ENCODE measurements around the gene CTNND1. TPM values are rescaled to one million over a fixed set of nuclear protein-coding genes. Genes with fewer than 3 reads are reported as not detected.

Gene CTNND1
- total RNA-seq, 2 experiments from 2014 or later: 2.4 to 4.5 TPM

DNA sequence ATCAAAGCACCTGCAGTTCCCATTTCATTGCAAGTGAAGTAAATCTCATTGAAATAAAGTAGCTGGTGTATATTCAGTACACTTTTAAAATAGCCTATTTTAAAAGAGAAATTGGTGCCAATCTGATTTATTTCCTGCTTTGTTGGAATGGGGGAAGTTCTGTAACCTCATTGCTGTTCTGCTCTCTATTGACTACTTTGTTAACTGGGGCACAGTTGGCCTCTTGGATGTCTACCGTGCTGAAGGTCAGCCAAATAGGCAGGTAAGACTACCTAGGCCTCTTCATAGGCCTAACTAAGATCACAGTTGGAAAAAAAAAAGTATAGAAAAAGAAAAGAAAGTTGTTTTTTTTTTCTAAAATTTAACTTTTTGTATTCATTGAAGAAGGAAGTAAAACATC is 9.2 kb downstream of the CTNND1 start:
- ChIA-PET CTCF (interaction anchor here (0.7 to 1.1 kb wide), 3 partner anchors 18 to 104 kb away, joined by 3 to 7 read pairs (median 3); no protein-coding TSS in a partner anchor), POLR2A (no interaction called here)
- no peaks in the 10 kb centered on the region for H3K36me3 Mint-ChIP-seq (ENCODE audit: low read depth)
- H3K27ac Mint-ChIP-seq: no peak overlapping the region
- peaks cover 9% of the 10 kb centered on the region for H3K4me1 Mint-ChIP-seq
- H3K9me3 Mint-ChIP-seq: no peaks in the 10 kb centered on the region
- H3K4me3 Mint-ChIP-seq: no peak overlapping the region
- DNase-seq: no peak
- no peaks in the 10 kb centered on the region for H3K27me3 Mint-ChIP-seq

DNA sequence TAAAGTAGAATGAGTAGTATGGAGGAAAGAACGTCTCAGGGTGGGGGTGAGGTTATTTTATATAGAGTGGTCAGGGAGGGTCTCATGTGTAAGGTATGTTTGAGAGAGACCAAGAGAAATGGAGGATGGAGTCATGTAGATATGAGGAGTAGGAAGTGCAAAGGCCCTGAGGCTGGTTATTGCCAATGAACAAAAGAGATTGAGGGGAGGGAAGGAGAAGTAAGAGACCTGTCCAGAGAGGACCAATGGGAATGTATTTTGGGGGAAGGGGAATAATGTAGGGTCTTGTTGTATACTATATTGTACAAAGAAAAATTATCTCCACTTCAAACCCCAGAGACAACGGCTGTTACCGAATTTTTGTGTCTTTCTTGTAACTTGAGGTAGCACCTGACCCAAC is 9.8 kb downstream of the CTNND1 start:
- peaks cover 9% of the 10 kb centered on the region for H3K4me1 Mint-ChIP-seq
- ChIA-PET POLR2A (no interaction called here), CTCF (interaction anchor here (0.7 to 1.1 kb wide), 2 partner anchors 19 to 103 kb away, joined by 3 read pairs; no protein-coding TSS in a partner anchor)
- H3K4me3 Mint-ChIP-seq: no peak overlapping the region
- H3K27ac Mint-ChIP-seq: no peak overlapping the region
- no peaks in the 10 kb centered on the region for H3K9me3 Mint-ChIP-seq
- no peaks in the 10 kb centered on the region for H3K36me3 Mint-ChIP-seq (ENCODE audit: low read depth)
- no peak for DNase-seq
- no peaks in the 10 kb centered on the region for H3K27me3 Mint-ChIP-seq

DNA sequence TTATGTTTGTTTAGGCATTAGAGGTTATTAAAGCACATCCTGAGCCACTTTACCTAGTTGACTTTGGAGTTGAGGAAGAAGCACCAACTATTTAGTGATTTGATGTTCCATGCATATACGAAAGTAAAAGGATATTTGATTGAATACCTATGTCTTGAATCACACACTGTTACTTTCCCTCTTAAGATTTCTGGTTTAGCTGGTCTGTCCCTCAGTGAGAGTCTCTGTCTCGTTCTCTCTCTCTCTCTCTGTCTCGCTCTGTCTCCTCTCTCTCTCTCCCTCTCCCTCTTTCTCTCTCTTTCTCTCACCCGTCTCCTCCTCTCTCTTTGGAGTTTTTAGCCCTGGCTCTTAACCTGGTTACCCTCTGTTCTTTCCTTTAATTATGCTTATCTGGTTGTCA is 11.0 kb downstream of the CTNND1 start:
- H3K27me3 Mint-ChIP-seq: no peaks in the 10 kb centered on the region
- H3K36me3 Mint-ChIP-seq (ENCODE audit: low read depth): no peaks in the 10 kb centered on the region
- CTCF ChIA-PET: no interaction called here
- H3K9me3 Mint-ChIP-seq: no peaks in the 10 kb centered on the region
- POLR2A ChIA-PET: no interaction called here
- DNase-seq: no peak
- no peak overlapping the region for H3K4me3 Mint-ChIP-seq
- peaks cover 9% of the 10 kb centered on the region for H3K4me1 Mint-ChIP-seq
- no peak overlapping the region for H3K27ac Mint-ChIP-seq

DNA sequence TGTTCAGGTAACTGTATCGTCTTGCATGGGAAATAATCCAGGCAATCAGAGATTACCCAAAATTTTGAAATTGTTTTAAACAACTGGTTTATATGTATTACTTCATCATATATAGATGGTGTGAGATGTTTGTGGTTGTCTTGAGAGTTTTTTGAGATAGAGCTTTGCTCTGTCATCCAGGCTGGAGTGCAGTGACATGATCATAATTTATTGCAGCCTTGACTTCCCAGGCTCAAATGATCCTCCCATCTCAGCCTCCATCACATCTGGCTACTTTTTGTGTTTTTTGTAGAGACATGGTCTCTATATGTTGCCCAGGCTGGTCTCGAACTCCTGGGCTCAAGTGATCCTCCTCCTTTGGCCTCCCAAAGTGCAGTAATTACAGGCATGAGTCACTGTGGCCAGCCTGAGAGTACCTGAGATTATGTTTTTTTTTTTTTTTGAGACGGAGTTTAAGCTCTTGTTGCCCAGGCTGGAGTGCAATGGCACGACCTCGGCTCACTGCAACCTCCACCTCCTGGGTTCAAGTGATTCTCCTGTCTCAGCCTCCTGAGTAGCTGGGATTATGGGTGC is 11.5 kb downstream of the CTNND1 start:
- CTCF ChIA-PET: no interaction called here
- POLR2A ChIA-PET: no interaction called here
- Mint-ChIP-seq H3K27ac (no peak overlapping the region), H3K36me3 (ENCODE audit: low read depth) (no peaks in the 10 kb centered on the region), H3K27me3 (no peaks in the 10 kb centered on the region), H3K4me1 (peaks cover 9% of the 10 kb centered on the region), H3K4me3 (no peak overlapping the region), H3K9me3 (no peaks in the 10 kb centered on the region)
- DNase-seq: no peak

DNA sequence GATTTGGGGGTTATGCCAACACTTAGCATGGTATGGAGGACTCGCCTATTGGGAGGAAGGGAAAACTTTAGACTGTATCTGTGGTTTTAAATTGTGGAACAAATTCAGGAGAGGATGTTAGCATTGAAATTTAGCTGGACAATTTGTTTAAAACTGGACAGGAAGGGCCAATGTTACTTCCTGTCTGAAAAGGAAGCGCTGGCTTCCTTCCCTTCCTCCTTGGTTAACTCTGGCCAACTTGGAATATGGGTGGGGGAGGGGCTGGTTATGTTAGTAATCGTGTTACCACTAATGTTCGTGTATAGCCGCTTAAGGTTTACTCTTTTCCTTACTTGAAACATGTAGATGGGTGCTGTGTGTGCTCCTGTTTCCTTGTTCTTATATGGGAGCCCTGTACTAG is 13.9 kb downstream of the CTNND1 start:
- no peaks in the 10 kb centered on the region for H3K9me3 Mint-ChIP-seq
- H3K4me3 Mint-ChIP-seq: no peak overlapping the region
- ChIA-PET POLR2A (no interaction called here), CTCF (no interaction called here)
- peaks cover 4% of the 10 kb centered on the region for H3K27me3 Mint-ChIP-seq
- H3K36me3 Mint-ChIP-seq (ENCODE audit: low read depth): no peaks in the 10 kb centered on the region
- peaks cover 4% of the 10 kb centered on the region for H3K4me1 Mint-ChIP-seq
- no peak for DNase-seq
- H3K27ac Mint-ChIP-seq: no peak overlapping the region

DNA sequence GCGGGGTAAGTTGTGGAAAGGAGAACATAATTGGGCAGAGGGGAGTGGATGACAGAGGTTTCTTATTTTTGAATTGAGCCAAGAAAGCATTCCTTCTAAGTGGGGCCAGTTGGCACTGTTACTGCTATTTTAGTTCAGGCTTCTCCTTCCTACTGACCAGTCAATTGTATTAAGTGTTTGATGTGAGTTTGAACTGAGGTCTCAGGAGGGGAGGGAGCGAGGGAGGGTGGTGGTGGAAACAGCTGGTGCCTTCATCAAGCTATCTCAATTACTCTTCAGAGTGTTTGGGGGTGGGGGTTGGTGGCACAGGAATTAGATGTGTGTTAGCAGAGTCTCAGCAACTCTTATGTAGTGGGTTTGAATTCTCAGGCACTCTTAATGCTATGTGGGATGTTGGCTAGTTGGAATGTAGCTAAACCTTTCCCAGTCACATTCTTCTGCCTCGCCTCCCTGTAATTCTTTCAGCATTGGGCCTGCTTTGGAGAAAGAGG is 14.5 kb downstream of the CTNND1 start:
- Mint-ChIP-seq H3K27ac (no peak overlapping the region), H3K27me3 (peaks cover 4% of the 10 kb centered on the region), H3K36me3 (ENCODE audit: low read depth) (no peaks in the 10 kb centered on the region), H3K4me3 (no peak overlapping the region), H3K4me1 (peaks cover 4% of the 10 kb centered on the region), H3K9me3 (no peaks in the 10 kb centered on the region)
- DNase-seq: no peak
- ChIA-PET POLR2A (no interaction called here), CTCF (no interaction called here)

DNA sequence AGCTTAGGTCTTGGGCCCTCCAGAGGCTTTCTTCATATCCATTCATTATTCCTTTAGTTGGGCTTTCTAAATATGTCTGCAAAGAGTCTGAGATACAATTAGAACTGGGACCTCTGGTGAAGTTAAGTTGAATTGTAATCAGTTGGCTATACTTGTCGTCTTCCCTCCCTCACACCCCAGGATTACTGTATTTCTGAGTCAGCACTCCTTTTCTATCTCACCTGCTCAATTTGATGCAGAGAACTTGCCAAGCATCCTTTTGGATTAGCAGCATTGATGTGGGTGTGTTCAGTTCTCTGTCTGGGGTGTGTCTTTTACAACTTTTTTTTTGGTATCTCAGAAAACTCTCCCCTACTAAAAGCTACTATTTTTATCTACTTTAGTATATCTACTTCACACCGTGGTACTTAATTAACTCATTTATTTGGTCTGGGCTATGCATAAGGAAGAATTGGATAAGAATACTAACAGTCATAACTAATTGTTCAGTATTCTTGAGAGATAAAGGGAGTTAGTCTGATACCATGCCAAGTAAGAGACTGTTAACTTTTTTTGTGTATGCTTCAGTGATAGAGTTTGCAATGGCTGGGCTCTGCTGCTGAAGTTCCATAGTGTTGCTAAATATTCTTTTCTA is 15.1 kb downstream of the CTNND1 start:
- no peaks in the 10 kb centered on the region for H3K36me3 Mint-ChIP-seq (ENCODE audit: low read depth)
- no peak overlapping the region for H3K27ac Mint-ChIP-seq
- peaks cover 7% of the 10 kb centered on the region for H3K4me1 Mint-ChIP-seq
- ChIA-PET POLR2A (no interaction called here), CTCF (no interaction called here)
- no peak for DNase-seq
- H3K27me3 Mint-ChIP-seq: peaks cover 4% of the 10 kb centered on the region
- no peak overlapping the region for H3K4me3 Mint-ChIP-seq
- no peaks in the 10 kb centered on the region for H3K9me3 Mint-ChIP-seq

DNA sequence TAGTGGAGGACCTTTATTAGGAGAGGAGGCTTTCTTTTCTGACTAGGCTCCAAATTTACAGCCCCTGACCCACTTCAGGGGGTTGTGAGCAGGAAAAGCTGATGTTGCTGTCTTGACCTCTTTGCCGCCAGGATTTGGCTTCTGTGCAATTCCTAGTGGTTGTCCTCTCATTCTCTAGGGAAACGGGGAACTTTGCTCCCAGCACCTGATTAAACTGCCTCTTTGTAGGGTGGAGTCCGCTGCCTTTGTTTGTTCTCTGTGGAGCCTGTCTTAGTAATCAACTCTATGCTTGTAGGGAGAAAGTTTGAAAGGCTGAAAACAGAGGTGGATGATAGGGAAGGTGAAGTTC is 16.3 kb downstream of the CTNND1 start:
- peaks cover 4% of the 10 kb centered on the region for H3K27me3 Mint-ChIP-seq
- H3K9me3 Mint-ChIP-seq: no peaks in the 10 kb centered on the region
- ChIA-PET POLR2A (no interaction called here), CTCF (interaction anchor here (0.6 to 1.3 kb wide), 2 partner anchors 23 kb away, joined by 3 read pairs; no protein-coding TSS in a partner anchor)
- H3K27ac Mint-ChIP-seq: no peak overlapping the region
- H3K4me1 Mint-ChIP-seq: peaks cover 8% of the 10 kb centered on the region
- DNase-seq: no peak
- H3K4me3 Mint-ChIP-seq: no peak overlapping the region
- no peaks in the 10 kb centered on the region for H3K36me3 Mint-ChIP-seq (ENCODE audit: low read depth)

DNA sequence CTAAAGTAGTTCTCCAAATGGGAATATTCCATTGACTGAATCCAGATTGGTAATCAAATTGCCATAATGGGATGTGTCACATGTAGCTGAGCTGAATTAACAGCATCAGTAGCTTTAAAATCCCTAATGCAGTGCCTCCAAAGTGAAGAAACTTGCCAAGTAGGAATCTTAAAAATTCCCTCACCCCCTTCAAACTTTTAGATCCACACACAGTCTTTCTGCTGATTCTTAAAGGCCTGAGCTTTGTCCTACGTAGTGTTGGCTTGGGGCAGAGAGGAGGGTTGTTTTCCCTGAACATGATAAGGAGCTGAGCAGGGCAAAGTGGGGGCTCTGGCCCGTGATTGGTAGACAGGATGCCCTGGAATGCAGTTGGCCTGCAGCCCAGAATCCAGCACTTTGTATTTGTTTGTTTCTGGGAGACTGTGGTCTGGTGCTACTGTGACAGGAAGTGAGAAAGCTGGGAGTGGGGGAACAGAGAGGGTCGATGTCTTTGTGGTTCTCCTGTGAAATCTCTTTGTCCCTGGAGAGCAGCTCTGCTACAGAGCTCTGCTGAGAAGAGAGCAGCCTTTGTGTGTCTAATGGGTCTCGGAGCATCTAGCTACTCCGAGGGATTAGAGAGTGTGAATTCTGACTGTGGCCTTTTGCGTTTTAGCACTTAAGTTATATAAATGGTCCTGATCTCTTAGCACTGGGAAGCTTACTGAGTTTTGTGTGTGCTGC is 16.9 kb downstream of the CTNND1 start:
- ChIA-PET POLR2A (interaction anchor here (0.8 kb wide), 1 partner anchor 23 kb away, joined by 3 read pairs; no protein-coding TSS in a partner anchor), CTCF (interaction anchor here (0.6 to 1.3 kb wide), 3 partner anchors 22 to 440 kb away, joined by 3 read pairs; partner anchors contain the start of gene P2RX3)
- no peak overlapping the region for H3K27ac Mint-ChIP-seq
- peaks cover 4% of the 10 kb centered on the region for H3K27me3 Mint-ChIP-seq
- no peaks in the 10 kb centered on the region for H3K36me3 Mint-ChIP-seq (ENCODE audit: low read depth)
- H3K4me3 Mint-ChIP-seq: no peak overlapping the region
- H3K9me3 Mint-ChIP-seq: no peaks in the 10 kb centered on the region
- no peak for DNase-seq
- peaks cover 8% of the 10 kb centered on the region for H3K4me1 Mint-ChIP-seq

DNA sequence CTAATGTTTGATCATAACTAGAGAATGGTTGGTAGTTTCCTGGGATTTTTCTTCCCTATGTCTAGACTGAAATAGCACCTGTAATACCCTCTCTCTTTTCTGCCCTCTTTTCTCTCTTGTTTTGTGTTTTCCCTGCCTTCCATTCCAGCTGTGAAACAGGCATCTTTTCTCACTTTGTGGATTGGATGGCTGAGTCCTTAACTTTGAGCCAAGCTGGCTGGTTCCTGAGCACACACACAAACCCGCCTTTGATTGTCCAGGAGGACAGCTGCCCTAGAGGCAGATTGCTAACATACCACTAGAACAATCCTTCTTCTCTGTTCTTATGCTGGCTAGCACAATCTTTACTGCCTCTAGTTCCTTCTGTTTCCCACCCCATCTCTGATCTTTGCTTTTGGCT is 17.7 kb downstream of the CTNND1 start:
- H3K27ac Mint-ChIP-seq: no peak overlapping the region
- H3K27me3 Mint-ChIP-seq: peaks cover 4% of the 10 kb centered on the region
- no peaks in the 10 kb centered on the region for H3K9me3 Mint-ChIP-seq
- CTCF ChIA-PET: interaction anchor here (0.5 to 3.4 kb wide), 3 partner anchors 22 to 732 kb away, joined by 3 to 18 read pairs (median 3); no protein-coding TSS in a partner anchor
- POLR2A ChIA-PET: interaction anchor here (0.8 kb wide), 1 partner anchor 22 kb away, joined by 3 read pairs; no protein-coding TSS in a partner anchor
- no peak overlapping the region for H3K4me3 Mint-ChIP-seq
- peaks cover 8% of the 10 kb centered on the region for H3K4me1 Mint-ChIP-seq
- no peaks in the 10 kb centered on the region for H3K36me3 Mint-ChIP-seq (ENCODE audit: low read depth)
- DNase-seq: no peak

DNA sequence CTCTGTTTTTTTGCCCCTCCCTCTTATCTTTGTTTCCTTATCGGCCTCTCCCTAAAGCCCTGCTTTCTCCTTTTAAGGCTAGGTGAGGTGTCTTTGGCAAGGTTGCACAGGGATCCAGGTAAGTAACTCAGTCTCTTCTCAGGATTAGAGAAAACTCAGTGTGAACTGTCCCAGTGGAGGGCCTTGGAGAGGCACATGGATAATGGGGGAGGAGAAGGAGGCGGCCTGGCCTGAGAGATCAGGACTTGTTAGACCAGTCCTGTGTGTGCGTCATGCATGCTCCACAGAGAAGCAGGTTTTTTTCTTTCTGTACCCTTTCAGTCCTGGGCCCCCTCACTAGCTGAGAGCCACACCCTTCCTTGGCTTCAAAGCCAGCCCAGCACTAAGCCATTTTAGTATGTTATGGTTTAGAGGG is 19.9 kb downstream of the CTNND1 start:
- Mint-ChIP-seq H3K4me3 (no peak overlapping the region), H3K36me3 (ENCODE audit: low read depth) (no peaks in the 10 kb centered on the region)

DNA sequence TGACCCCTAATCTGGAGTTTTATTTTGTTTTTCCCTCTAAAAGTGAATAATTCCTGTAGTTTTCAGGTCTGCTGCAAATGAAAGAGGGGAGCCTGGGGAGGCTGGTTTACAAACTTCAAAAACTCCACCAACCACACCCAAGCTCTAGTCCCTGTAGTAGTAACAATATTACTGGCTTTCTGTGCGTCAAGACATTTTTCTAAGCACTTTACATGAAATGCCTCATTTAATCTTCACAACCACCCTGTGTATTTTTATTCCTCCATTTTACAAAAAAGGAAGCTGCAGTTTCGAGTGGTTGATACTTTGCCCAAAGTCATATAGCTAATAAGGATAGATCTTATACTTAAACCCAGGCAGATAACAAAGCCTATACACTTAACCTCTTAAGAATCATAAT is 23.5 kb downstream of the CTNND1 start:
- no peaks in the 10 kb centered on the region for H3K9me3 Mint-ChIP-seq
- H3K4me1 Mint-ChIP-seq: peaks cover 5% of the 10 kb centered on the region
- CTCF ChIA-PET: interaction anchor here (0.7 to 2.1 kb wide), 2 partner anchors 15 to 192 kb away, joined by 3 to 6 read pairs; no protein-coding TSS in a partner anchor
- H3K27ac Mint-ChIP-seq: no peak overlapping the region
- DNase-seq: no peak
- no peak overlapping the region for H3K4me3 Mint-ChIP-seq
- POLR2A ChIA-PET: interaction anchor here (0.9 to 1.4 kb wide), 2 partner anchors 16 to 43 kb away, joined by 3 to 4 read pairs; no protein-coding TSS in a partner anchor
- no peaks in the 10 kb centered on the region for H3K36me3 Mint-ChIP-seq (ENCODE audit: low read depth)
- H3K27me3 Mint-ChIP-seq: no peaks in the 10 kb centered on the region

More for the DNA sequence above, 19.9 kb downstream of the CTNND1 start:
- Mint-ChIP-seq H3K9me3 (no peaks in the 10 kb centered on the region), H3K27ac (no peak overlapping the region), H3K4me1 (peaks cover 4% of the 10 kb centered on the region), H3K27me3 (peaks cover 4% of the 10 kb centered on the region)
- POLR2A ChIA-PET: no interaction called here
- CTCF ChIA-PET: interaction anchor here (3.4 kb wide), 1 partner anchor 19 kb away, joined by 18 read pairs; no protein-coding TSS in a partner anchor
- DNase-seq: no peak

DNA sequence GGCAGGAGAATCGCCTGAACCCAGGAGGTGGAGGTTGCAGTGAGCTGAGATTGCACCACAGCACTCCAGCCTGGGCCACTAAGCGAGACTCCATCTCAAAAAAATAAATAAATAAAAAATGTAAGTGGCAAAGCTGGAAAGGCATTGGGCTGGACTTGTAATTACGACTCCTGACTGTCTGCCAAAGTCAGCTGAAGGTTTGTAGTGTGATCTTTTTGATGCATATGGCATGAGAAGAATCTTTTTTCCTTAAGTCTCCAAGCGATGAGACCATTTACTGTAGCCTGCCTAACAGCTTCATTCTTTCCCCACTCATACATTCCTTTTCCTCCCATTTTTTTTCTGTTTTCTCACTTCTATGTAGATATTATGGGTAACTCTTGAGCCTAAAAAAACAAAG is 24.8 kb downstream of the CTNND1 start:
- H3K4me3 Mint-ChIP-seq: no peak overlapping the region
- CTCF ChIA-PET: interaction anchor here (1.0 kb wide), 1 partner anchor 14 kb away, joined by 3 read pairs; no protein-coding TSS in a partner anchor
- H3K27ac Mint-ChIP-seq: no peak overlapping the region
- H3K4me1 Mint-ChIP-seq: peaks cover 12% of the 10 kb centered on the region
- H3K36me3 Mint-ChIP-seq (ENCODE audit: low read depth): no peaks in the 10 kb centered on the region
- no peaks in the 10 kb centered on the region for H3K27me3 Mint-ChIP-seq
- H3K9me3 Mint-ChIP-seq: no peaks in the 10 kb centered on the region
- DNase-seq: no peak
- POLR2A ChIA-PET: no interaction called here

Measured in activated CD4-positive, alpha-beta memory T cell treated with anti-CD3 and anti-CD28 coated beads, Interleukin-2, amount 10 ng/mL, durations not matched to agents 7 days and 5 days (primary cell).